Panc1 (cell line): ENCODE measurements around the gene ATP2B2.

ENCODE experiments used
- POLR2AphosphoS5 ChIP-seq: IDR thresholded peaks from 2 replicates; pipeline ENCODE4 v1.6.1; 2012; ENCODE audit warnings: mild to moderate bottlenecking, low read depth, low read length, moderate library complexity
- TF ChIP-seq, protein P1 (sequence below): fragments of 450-650 bp; IDR thresholded peaks from 2 replicates; pipeline ENCODE4 v1.5.1; 2017; ENCODE audit warnings: mild to moderate bottlenecking

DNA sequence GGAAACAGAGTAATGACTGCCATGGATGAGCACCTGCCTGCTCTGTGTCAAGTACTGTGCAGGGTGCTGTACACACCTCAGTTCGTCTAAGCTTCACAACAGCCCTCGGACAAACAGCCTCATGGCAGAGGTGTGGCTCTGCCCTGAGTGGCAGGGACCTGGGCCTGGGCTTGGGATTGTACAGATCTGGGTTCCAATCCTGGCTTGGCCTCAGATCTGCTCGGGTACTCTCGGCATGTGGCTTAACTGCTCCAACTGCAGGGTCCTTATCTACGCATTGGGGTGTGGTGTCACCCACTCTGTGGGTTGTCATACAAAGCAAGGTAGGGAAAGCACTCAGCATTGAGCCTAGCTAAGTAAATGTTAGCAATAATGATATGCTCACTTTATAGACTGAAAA, 137.9 kb downstream of the ATP2B2 start:
- TF ChIP-seq, protein P1, sequence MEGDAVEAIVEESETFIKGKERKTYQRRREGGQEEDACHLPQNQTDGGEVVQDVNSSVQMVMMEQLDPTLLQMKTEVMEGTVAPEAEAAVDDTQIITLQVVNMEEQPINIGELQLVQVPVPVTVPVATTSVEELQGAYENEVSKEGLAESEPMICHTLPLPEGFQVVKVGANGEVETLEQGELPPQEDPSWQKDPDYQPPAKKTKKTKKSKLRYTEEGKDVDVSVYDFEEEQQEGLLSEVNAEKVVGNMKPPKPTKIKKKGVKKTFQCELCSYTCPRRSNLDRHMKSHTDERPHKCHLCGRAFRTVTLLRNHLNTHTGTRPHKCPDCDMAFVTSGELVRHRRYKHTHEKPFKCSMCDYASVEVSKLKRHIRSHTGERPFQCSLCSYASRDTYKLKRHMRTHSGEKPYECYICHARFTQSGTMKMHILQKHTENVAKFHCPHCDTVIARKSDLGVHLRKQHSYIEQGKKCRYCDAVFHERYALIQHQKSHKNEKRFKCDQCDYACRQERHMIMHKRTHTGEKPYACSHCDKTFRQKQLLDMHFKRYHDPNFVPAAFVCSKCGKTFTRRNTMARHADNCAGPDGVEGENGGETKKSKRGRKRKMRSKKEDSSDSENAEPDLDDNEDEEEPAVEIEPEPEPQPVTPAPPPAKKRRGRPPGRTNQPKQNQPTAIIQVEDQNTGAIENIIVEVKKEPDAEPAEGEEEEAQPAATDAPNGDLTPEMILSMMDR, result no peak
- TF ChIP-seq POLR2AphosphoS5, result no peak
